ENCODE measurements around the gene CYB5RL. TPM values are rescaled to one million over a fixed set of nuclear protein-coding genes. Genes with fewer than 3 reads are reported as not detected.

CYB5RL gene
- total RNA-seq, 1 experiment from 2014 or later, result 13.1 TPM

DNA sequence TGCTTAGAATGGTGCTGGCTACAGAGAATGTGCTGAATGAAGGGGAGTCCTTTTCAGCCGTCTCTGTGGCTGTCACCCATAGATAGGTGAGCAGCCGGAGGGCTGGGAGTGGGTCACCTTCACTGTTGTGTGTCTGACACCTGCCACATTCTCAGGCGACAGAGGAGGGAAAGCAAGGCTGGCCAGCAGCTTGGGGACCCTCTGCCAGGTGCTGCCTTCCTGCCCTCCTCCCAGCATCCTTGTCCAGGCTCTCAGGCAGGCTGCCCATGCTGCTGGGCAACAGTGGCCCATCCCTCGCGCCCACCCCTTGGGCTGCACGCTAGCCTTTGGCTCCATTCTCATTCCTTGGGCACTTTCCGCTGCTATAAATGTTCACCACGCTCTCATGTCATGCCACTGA is 22.1 kb downstream of the CYB5RL start (continued):
- TF ChIP-seq, protein P1, sequence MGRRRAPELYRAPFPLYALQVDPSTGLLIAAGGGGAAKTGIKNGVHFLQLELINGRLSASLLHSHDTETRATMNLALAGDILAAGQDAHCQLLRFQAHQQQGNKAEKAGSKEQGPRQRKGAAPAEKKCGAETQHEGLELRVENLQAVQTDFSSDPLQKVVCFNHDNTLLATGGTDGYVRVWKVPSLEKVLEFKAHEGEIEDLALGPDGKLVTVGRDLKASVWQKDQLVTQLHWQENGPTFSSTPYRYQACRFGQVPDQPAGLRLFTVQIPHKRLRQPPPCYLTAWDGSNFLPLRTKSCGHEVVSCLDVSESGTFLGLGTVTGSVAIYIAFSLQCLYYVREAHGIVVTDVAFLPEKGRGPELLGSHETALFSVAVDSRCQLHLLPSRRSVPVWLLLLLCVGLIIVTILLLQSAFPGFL (CRISPR knock-in tag; IDR thresholded peaks at IDR 0.05; ENCODE audit: borderline replicate concordance), result no peak
- TF ChIP-seq, protein P2, sequence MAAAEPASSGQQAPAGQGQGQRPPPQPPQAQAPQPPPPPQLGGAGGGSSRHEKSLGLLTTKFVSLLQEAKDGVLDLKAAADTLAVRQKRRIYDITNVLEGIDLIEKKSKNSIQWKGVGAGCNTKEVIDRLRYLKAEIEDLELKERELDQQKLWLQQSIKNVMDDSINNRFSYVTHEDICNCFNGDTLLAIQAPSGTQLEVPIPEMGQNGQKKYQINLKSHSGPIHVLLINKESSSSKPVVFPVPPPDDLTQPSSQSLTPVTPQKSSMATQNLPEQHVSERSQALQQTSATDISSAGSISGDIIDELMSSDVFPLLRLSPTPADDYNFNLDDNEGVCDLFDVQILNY (CRISPR knock-in tag; IDR thresholded peaks at IDR 0.05), result no peak
- TF ChIP-seq, protein P3, sequence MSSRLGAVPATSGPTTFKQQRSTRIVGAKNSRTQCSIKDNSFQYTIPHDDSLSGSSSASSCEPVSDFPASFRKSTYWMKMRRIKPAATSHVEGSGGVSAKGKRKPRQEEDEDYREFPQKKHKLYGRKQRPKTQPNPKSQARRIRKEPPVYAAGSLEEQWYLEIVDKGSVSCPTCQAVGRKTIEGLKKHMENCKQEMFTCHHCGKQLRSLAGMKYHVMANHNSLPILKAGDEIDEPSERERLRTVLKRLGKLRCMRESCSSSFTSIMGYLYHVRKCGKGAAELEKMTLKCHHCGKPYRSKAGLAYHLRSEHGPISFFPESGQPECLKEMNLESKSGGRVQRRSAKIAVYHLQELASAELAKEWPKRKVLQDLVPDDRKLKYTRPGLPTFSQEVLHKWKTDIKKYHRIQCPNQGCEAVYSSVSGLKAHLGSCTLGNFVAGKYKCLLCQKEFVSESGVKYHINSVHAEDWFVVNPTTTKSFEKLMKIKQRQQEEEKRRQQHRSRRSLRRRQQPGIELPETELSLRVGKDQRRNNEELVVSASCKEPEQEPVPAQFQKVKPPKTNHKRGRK (CRISPR knock-in tag; IDR thresholded peaks at IDR 0.05; ENCODE audit: borderline replicate concordance), result no peak
- TF ChIP-seq JAZF1 (CRISPR knock-in tag; IDR thresholded peaks at IDR 0.05) (no peak), KAT7 (CRISPR knock-in tag; IDR thresholded peaks at IDR 0.05; ENCODE audit: borderline replicate concordance) (no peak)

DNA sequence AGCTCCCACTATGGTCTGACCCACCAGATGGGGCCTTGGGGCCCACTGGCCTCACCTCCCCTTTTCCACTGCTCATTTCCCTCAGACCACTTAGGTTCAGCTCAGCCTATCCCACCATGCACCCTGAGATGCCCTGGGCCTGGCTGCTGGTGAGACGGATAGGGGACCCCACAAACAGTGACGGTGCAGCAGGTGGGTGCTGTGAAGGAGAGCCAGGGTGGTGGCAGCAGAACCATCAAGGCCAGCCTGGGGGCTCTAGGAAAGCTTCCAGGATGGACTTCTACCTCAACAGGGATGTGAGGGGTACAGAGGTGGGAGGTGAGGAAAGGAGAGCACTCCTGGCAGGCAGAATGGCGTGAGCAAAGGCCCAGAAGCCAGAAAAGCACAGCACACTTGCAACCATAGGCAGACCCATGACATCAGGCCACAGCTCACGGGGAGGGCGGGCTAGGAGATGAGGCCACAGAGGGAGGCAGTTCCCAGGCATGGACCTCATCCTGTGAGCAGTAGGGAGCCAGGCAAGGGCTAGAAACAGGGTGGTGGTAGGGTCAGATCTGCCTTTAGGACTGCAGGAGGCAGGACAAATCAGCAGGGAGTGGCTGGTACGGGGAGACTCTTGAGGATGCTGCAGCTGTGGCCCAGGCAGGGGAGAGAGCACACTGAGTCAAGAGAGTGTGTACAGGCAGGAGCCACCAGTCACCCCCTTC is 23.1 kb downstream of the CYB5RL start:
- no peak overlapping the region; the same call in 1 of the 2 replicates for H3K27ac Mint-ChIP-seq
- POLR2A ChIA-PET, result no interaction called here
- TF ChIP-seq ZNF232 (CRISPR knock-in tag; IDR thresholded peaks at IDR 0.05), result no peak
- no peak for TF ChIP-seq ESRRA (CRISPR knock-in tag; IDR thresholded peaks at IDR 0.05; ENCODE audit: borderline replicate concordance)
- TF ChIP-seq NR3C1 (CRISPR knock-in tag; conservative IDR thresholded peaks at IDR 0.05; ENCODE audit: low read depth), result no peak
- TF ChIP-seq, protein P4, sequence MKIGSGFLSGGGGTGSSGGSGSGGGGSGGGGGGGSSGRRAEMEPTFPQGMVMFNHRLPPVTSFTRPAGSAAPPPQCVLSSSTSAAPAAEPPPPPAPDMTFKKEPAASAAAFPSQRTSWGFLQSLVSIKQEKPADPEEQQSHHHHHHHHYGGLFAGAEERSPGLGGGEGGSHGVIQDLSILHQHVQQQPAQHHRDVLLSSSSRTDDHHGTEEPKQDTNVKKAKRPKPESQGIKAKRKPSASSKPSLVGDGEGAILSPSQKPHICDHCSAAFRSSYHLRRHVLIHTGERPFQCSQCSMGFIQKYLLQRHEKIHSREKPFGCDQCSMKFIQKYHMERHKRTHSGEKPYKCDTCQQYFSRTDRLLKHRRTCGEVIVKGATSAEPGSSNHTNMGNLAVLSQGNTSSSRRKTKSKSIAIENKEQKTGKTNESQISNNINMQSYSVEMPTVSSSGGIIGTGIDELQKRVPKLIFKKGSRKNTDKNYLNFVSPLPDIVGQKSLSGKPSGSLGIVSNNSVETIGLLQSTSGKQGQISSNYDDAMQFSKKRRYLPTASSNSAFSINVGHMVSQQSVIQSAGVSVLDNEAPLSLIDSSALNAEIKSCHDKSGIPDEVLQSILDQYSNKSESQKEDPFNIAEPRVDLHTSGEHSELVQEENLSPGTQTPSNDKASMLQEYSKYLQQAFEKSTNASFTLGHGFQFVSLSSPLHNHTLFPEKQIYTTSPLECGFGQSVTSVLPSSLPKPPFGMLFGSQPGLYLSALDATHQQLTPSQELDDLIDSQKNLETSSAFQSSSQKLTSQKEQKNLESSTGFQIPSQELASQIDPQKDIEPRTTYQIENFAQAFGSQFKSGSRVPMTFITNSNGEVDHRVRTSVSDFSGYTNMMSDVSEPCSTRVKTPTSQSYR (CRISPR knock-in tag; IDR thresholded peaks at IDR 0.05), result no peak
- no peak for TF ChIP-seq SP1 (CRISPR knock-in tag; conservative IDR thresholded peaks at IDR 0.05)
- TF ChIP-seq SOX15 (CRISPR knock-in tag; IDR thresholded peaks at IDR 0.05), result no peak
- TF ChIP-seq, protein P5, sequence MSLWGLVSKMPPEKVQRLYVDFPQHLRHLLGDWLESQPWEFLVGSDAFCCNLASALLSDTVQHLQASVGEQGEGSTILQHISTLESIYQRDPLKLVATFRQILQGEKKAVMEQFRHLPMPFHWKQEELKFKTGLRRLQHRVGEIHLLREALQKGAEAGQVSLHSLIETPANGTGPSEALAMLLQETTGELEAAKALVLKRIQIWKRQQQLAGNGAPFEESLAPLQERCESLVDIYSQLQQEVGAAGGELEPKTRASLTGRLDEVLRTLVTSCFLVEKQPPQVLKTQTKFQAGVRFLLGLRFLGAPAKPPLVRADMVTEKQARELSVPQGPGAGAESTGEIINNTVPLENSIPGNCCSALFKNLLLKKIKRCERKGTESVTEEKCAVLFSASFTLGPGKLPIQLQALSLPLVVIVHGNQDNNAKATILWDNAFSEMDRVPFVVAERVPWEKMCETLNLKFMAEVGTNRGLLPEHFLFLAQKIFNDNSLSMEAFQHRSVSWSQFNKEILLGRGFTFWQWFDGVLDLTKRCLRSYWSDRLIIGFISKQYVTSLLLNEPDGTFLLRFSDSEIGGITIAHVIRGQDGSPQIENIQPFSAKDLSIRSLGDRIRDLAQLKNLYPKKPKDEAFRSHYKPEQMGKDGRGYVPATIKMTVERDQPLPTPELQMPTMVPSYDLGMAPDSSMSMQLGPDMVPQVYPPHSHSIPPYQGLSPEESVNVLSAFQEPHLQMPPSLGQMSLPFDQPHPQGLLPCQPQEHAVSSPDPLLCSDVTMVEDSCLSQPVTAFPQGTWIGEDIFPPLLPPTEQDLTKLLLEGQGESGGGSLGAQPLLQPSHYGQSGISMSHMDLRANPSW (CRISPR knock-in tag; conservative IDR thresholded peaks at IDR 0.05; ENCODE audit: low read depth), result no peak
- TF ChIP-seq TCF7 (CRISPR knock-in tag; IDR thresholded peaks at IDR 0.05; ENCODE audit: low read depth), result no peak
- TF ChIP-seq, protein P2 (CRISPR knock-in tag; IDR thresholded peaks at IDR 0.05), result no peak
- TF ChIP-seq ZNF121 (CRISPR knock-in tag; IDR thresholded peaks at IDR 0.05), result no peak
- TF ChIP-seq, protein P6, sequence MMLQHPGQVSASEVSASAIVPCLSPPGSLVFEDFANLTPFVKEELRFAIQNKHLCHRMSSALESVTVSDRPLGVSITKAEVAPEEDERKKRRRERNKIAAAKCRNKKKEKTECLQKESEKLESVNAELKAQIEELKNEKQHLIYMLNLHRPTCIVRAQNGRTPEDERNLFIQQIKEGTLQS (CRISPR knock-in tag; conservative IDR thresholded peaks at IDR 0.05), result no peak
- no peak for TF ChIP-seq ZNF671 (CRISPR knock-in tag; IDR thresholded peaks at IDR 0.05)
- TF ChIP-seq ZNF396 (CRISPR knock-in tag; IDR thresholded peaks at IDR 0.05; ENCODE audit: borderline replicate concordance), result no peak
- TF ChIP-seq ZNF263 (CRISPR knock-in tag; IDR thresholded peaks at IDR 0.05; ENCODE audit: low read depth), result no peak
- TF ChIP-seq ZBTB21 (CRISPR knock-in tag; IDR thresholded peaks at IDR 0.05; ENCODE audit: borderline replicate concordance), result no peak
- TF ChIP-seq, protein P7, sequence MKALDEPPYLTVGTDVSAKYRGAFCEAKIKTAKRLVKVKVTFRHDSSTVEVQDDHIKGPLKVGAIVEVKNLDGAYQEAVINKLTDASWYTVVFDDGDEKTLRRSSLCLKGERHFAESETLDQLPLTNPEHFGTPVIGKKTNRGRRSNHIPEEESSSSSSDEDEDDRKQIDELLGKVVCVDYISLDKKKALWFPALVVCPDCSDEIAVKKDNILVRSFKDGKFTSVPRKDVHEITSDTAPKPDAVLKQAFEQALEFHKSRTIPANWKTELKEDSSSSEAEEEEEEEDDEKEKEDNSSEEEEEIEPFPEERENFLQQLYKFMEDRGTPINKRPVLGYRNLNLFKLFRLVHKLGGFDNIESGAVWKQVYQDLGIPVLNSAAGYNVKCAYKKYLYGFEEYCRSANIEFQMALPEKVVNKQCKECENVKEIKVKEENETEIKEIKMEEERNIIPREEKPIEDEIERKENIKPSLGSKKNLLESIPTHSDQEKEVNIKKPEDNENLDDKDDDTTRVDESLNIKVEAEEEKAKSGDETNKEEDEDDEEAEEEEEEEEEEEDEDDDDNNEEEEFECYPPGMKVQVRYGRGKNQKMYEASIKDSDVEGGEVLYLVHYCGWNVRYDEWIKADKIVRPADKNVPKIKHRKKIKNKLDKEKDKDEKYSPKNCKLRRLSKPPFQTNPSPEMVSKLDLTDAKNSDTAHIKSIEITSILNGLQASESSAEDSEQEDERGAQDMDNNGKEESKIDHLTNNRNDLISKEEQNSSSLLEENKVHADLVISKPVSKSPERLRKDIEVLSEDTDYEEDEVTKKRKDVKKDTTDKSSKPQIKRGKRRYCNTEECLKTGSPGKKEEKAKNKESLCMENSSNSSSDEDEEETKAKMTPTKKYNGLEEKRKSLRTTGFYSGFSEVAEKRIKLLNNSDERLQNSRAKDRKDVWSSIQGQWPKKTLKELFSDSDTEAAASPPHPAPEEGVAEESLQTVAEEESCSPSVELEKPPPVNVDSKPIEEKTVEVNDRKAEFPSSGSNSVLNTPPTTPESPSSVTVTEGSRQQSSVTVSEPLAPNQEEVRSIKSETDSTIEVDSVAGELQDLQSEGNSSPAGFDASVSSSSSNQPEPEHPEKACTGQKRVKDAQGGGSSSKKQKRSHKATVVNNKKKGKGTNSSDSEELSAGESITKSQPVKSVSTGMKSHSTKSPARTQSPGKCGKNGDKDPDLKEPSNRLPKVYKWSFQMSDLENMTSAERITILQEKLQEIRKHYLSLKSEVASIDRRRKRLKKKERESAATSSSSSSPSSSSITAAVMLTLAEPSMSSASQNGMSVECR (CRISPR knock-in tag; IDR thresholded peaks at IDR 0.05; ENCODE audit: borderline replicate concordance), result no peak

More for the DNA sequence above, 23.1 kb downstream of the CYB5RL start:
- DNase-seq (ENCODE audit: low spot score) (no peak), ATAC-seq (no peak)
- H3K4me1 Mint-ChIP-seq, result peaks cover 1% of the 10 kb centered on the region
- no peak overlapping the region for H3K4me3 Mint-ChIP-seq
- CTCF ChIA-PET, result interaction anchor here (1.6 kb wide), 1 partner anchor 54 kb away, joined by 3 read pairs; no protein-coding TSS in a partner anchor
- H3K36me3 Mint-ChIP-seq, result no peaks in the 10 kb centered on the region
- no peaks in the 10 kb centered on the region for H3K27me3 Mint-ChIP-seq (ENCODE audit: low read depth)
- no peaks in the 10 kb centered on the region for H3K9me3 Mint-ChIP-seq

All from WTC11 (cell line).